ENCODE measurements around the gene CYB561.
A peak's percentile ranks its signal among the peaks of the same experiment; 100 is the strongest.

CYB561 gene

DNA sequence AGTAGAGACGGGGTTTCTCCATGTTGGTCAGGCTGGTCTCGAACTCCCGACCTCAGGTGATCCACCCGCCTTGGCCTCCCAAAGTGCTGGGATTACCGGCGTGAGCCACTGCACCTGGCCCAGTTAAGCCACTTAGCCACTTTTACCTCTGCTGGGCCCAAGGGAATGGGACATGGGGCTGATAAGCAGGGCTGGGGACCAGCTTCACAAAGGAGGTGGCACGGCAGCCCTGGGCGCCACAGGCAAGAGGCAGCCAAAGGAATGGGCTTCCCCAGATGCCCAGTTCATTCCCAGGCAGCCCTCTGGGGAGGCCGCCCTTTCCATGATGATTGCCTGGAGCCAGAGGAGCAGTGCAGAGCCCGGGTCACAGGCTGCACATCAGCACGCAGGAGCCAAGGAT lies 5.0 kb upstream of the CYB561 start:
- no peak for DNase-seq (ENCODE audit: low read depth in 2 of 2)

DNA sequence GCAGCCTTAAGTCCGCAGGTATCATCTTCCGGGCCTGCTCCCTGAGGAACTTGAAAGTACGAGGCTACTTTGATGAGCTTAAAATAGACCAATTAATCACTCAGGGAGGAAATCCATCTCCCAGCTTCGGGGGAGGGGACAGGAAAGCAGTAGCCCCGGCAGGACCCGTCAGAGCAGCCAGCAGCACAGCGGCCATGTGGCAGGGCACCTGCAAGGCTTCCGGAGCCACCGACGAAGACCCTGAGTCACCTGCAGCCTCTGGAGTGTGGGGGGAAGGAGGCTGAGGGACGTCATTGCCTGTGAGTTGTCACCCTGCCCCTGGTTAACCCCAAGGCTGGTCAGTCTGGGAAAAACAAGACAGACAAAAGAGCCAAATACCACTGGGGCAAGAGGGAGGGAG lies 4.4 kb upstream of the CYB561 start:
- DNase-seq (ENCODE audit: low read depth in 2 of 2) = no peak

- DNase-seq (ENCODE audit: low read depth in 2 of 2) = no peak
Observed at GRCh38 chr17:63448655-63449054, 2.5 kb upstream of the CYB561 start.

DNA sequence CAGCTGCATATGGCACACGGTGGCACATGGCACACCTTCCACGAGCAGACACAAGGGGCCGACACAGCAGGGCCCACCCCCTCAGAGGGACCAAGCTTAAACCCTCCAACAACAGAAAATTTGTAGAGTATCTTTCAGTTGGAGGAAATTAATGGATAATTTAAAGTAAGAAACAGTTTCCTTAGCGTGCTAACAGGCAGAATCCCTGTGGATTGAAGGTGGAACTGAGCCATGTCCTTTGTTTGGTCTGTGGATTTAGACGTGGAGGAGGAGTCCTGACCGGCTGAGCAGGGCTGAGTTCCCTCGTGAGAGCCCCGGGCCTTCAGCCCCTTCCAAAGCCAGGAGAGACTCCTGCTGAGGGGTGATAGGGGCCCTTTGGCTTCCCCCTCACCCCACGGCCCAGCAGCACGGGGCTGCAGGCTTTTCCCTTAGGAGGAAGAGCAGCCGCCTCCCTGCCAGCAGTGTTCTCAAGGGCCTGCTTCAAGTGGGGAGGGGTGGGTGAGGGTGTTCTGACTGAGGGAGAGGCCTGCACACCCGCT lies 1.4 kb upstream of the CYB561 start:
- DNase-seq (ENCODE audit: low read depth in 2 of 2) = no peak

DNA sequence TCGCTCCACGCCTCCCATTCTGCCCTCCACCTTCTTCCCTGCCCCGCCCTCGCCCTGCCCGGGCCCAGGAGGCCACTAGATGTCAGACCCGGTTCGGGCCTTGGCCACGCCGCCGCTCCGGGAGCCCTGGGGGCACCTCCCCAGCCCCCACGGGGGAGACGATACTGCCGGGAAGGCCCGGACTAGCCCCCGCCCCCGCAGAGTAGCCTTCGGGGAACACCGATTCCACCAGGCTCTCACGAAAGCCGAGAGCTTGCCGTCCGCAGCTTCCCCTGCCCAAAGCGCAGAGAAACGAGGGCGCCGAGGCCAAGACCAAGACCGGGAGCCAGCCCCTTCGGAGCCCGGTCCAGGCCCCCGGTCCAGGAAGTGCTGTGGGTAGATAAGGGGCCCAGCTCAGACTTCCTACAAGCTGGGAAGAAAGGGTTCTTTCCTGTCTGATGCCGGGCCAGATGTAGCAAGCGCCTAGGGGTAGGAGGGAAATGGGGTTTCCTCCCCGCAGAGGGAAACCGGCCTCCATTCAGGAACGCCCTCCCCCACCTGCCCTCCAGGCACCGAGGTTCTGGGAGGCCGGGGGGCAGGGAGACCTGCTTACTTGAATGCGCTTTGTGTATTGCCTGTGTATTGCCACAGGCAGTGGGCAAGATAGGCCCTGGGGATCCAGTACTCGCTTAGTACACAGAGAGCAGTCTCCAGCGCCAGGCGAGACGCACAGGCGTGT lies 806 bp upstream of the CYB561 start:
- peak in 1 of 2 donors; percentile 35 for DNase-seq (ENCODE audit: low read depth in 2 of 2)

DNA sequence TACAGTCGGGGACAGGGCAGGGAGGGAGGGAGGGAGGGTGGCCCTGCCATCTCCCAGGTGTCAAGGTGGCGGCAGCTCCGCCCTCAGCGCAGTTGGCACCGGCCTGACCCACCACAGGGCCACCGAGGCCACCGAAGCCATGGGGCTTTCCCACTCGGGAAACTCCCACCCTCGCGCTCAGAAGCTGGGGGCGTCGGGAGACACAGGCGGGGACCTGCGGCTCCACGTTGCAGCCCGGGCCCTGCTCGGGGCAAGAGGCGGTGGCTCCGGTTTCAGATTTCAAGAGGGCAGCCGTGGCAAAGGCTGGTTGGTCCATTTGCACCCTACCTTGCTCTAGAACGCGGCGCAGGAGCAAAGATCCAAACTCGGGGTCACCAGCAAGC lies 544 bp downstream of the CYB561 start:
- peak; percentile 56 to 68 for DNase-seq (ENCODE audit: low read depth in 2 of 2)

DNA sequence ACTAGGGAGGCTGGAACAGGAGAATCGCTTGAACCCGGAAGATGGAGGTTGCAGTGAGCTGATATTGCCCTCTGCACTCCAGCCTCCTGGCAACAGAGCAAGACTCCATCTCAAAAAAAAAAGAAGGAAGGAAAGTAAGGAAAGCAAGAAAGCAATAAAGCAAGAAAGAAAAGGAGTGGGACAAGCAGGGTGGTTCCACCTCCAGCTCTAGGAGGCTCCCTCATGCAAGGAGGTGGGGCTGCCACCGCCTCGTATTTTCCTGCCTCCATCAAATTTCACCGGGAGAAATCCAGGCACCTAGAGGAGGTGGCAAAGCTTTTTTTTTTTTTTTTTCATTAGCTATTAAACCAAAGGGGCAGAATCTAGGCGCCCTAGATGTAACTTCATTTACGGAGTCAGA lies 1.0 kb downstream of the CYB561 start:
- DNase-seq (ENCODE audit: low read depth in 2 of 2) = no peak

- no peak for DNase-seq (ENCODE audit: low read depth in 2 of 2)
Observed at GRCh38 chr17:63444457-63444856, 1.6 kb downstream of the CYB561 start.

GRCh38 chr17:63443053-63443452 lies 3.1 kb downstream of the CYB561 start:
- DNase-seq (ENCODE audit: low read depth in 2 of 2) = no peak

DNA sequence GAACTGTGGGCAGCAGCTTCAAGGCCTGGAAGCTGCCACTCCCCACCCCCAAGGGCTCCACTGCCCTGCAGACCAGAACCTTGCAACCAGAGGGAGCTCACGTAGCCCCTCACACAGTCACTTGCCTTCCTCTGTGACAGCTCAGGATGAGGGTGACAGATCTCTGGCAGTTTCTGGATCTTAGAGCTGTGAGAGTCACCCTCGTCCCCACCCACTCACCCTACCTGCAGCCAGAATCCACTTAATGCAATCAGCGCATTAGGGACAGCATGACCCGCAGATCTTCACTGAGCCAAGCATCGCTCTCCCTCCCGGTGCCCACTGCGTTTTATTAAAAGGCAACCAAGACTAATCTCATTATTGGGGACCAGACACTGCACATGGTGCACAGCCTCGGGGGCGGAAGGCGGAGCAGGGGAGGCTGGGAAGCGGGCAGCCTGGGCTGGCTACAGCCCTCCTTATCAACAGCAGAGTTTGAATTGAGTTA lies 3.5 kb downstream of the CYB561 start:
- DNase-seq (ENCODE audit: low read depth in 2 of 2) = no peak

GRCh38 chr17:63442074-63442473 lies 4.0 kb downstream of the CYB561 start:
- no peak for DNase-seq (ENCODE audit: low read depth in 2 of 2)

DNA sequence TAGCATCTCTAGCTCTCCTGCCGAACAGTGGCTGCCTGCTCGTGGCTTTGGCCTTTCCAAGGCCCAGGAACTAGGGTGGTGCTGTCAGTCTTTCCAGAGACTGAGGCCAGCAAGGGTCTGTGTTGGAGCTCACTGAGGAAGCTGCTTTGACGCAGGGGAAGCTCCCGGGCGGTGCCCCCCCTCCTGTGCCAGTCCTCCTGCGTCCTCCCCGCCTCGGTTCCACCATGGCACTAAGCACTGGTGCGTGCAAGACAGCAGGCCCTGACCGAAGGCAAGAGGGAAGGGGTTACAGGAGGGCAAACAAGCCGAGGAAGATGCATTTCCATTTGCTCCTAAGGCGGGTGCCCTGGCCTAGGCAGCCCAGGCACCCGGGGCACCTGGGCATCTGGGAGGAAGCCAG lies 4.5 kb downstream of the CYB561 start:
- no peak for DNase-seq (ENCODE audit: low read depth in 2 of 2)

DNA sequence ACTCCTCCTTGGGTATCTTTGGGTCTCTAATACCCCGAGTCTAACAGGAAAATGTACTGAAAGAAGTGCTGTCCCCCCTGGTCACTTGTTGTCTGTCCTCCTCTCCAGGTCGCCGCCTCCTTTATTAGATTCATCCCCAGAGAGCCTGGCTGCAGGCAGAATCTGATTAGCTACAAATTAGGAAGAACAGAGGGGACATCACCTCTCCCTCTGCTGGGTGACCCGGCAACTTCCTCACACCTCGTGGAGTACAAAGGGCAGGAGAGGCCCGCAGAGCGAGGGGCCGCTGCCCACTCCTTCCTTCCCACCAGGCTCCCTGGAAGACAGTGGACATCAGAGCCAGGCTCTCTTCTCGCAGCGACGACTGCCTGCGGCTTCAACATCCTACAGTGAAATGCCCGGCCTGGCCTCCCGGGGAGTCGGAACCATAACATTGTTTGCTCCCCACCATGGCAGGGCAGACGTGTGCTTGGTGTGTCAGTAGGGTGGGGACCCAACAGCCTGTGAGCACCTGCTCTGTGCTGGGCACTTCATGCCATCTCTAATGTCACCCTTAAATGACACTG lies 5.3 kb downstream of the CYB561 start:
- no peak for DNase-seq (ENCODE audit: low read depth in 2 of 2)

- DNase-seq (ENCODE audit: low read depth in 2 of 2) = no peak
Observed at GRCh38 chr17:63440127-63440769, 5.9 kb downstream of the CYB561 start.

DNA sequence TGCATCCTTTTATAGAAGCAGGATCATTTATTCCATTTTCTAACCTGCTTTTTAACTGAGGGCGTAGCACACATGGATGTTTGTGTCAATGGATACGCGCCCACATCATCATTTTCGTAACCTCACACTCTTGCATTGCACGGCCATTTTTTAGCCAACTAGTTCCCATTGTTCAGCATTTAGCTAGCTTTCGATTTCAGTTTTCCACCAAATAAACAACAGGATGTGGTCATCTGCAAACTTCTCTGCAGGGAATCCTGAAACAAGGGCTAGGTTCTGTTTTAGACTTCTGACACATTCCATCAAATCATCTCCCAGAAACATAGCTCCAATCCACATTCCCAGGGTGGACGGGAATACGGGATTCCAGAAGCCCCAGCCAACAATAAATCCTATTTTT lies 6.4 kb downstream of the CYB561 start:
- no peak for DNase-seq (ENCODE audit: low read depth in 2 of 2)

GRCh38 chr17:63438092-63439051 lies 7.7 kb downstream of the CYB561 start:
- DNase-seq (ENCODE audit: low read depth in 2 of 2) = no peak

DNA sequence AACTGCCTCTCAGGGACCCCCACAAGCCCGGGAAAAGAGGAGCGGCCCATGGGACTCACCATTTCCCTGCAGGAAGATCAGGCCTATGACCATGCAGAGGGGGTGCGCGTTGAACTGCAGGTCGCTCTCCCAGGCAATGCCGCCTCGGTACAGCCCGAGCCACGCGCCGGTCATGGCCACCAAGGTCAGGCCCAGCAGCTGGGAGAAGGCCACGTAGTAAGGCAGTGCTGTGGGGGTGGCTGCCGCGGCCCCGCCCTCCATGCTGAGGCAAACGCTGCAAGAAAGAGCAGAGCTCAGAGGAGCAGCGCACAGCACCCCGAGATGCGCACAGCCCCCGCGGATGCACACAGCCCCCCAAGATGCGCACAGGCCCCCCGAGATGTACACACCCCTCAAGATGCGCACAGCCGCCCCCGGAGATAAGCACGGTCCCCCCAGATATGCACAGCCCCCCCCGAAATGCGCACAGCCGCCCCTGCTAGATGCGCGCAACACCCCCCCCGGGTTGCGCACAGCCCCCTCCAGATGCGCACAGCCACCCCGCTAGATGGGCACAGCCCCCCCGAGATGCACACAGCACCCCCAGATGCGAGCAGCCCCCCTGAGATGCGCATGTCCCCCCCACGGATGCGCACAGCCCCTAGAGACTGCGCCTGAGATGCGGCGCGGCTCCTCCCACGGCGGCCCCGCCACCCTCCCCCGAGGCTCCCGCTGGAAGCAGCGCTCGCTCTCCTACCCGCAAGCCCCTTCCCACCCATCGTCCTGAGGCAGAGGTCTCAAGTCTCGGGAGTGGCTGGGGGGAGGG lies 8.6 kb downstream of the CYB561 start:
- no peak for DNase-seq (ENCODE audit: low read depth in 2 of 2)

DNA sequence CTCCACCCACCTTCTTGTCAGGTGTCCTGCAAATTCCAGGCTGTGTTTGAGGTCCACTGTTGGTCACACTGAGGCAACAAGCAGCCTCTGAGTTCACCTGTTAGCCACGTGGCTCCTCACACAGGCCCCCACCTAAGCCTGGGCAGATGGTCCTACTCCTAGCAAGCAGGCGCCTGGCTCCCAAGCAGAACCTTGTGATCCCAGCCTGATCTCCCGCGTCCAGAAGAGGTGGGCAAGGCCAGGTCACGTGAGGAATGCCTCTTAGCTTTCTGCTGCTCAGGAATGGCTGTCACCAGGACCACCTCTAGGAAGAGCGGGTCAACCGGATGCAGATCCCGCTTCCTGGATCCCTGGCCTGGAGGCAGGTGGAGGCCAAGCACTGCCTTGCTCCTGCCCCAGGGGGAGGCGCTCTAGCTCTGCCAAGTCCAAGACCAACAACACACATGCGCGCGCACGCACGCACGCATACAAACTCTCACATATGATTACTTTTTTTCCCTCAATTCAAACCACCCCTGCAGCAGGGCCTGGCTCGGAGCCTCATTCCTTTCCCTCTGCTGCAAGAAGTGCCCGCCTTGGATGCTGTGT lies 9.5 kb downstream of the CYB561 start:
- no peak for DNase-seq (ENCODE audit: low read depth in 2 of 2)

DNA sequence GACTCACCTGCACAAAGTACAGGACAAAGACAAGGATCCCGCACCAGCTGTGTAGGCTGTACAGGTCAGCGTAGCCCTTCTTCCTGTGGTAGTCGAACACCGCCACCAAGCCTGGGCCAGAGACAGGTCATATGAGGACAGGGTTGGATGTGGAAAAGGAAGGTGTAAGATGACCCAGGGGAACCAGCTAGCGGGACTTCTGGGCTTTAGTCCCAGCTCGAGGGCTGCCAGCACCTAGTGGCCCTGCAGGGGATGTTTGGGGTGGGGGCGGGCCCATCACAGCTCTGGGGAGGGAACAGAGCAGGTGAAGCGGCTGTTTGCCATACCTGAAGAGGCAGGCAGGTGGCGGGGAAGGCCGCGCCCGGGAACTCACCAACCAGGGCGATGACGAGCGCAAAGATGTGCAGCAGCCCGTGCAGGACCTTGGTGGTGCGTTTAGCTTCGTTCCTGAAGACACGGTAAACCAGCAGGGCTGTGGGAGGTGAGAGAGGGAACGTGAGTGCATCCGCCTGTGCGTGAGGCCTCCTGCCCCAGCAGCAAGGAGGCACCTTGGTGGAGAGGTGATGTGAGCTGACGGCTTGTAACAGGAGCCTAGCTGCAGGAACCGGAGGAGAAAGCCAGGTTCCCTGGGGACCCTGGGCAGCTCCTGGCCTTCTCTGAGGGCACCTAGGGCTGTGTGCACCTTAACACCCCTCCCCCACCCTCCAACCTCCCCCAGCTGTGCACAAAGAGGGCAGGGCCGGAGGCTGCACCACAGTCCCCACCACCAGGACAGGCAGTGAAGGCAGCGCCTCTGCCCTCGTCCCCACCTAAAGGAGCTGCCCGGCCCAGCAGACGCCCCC lies 10.2 kb downstream of the CYB561 start:
- no peak for DNase-seq (ENCODE audit: low read depth in 2 of 2)

Data from stimulated activated CD8-positive, alpha-beta memory T cell treated with anti-CD3 and anti-CD28 coated beads, Interleukin-15, amount 100 ng/mL, for 4 hours (primary cell).